Lower lobe of right lung (tissue), 2 donors: Measurements from ENCODE around the gene ANKRD66. TPM values are rescaled to one million over a fixed set of nuclear protein-coding genes. Genes with fewer than 3 reads are reported as not detected.
"Not testable (repeated sequence)": the region's sequence is repeated elsewhere in the genome, so short reads cannot be mapped to it uniquely, and the experiment has no call there.

ENCODE experiments used
- ATAC-seq, 2 donors: fragments of 200-7000 bp; cut with Tn5 transposase; one replicate each; pipeline ENCODE4 v1.9.1; 2020 to 2022; ENCODE audit warnings: mild to moderate bottlenecking in 2 of 2, moderate library complexity in 2 of 2
- DNase-seq: peaks from one replicate; pipeline ENCODE4 v3.0.0-alpha.2; 2020
- H3K27ac ChIP-seq: fragments of 200-600 bp; one replicate; pipeline ENCODE4 v1.8.0; 2022
- H3K27me3 ChIP-seq: fragments of 200-600 bp; one replicate; pipeline ENCODE4 v1.8.0; 2022; ENCODE audit warnings: low read depth
- H3K36me3 ChIP-seq: fragments of 200-600 bp; one replicate; pipeline ENCODE4 v1.8.0; 2022; ENCODE audit warnings: mild to moderate bottlenecking
- H3K4me1 ChIP-seq: fragments of 200-600 bp; one replicate; pipeline ENCODE4 v1.8.0; 2022
- H3K4me3 ChIP-seq: fragments of 200-600 bp; one replicate; pipeline ENCODE4 v1.8.0; 2022; ENCODE audit warnings: mild to moderate bottlenecking
- H3K9me3 ChIP-seq: fragments of 200-600 bp; one replicate; pipeline ENCODE4 v1.8.0; 2022
- CTCF ChIP-seq: fragments of 200-600 bp; IDR thresholded peaks from one replicate; pipeline ENCODE4 v1.8.0; 2022; ENCODE audit warnings: antibody characterized with exemption, mild to moderate bottlenecking
- intact Hi-C: fragments of 100-400 bp; cut with DNase I; formaldehyde crosslinking; loops from one replicate; pipeline ENCODE4 v1.11.0; 2022
- total RNA-seq: library from RNA; stranded (reverse); fragmentation: NEBNext Ultra II Directional; extraction: Animal tissue kit (Norgen Biotek cat#: 25700); gene quantifications from one replicate; pipeline ENCODE4 v1.2.1, GENCODE V29; 2021
- donor health status: DM: no; HTN: yes; CAD: no; lungs with severe emphysema.

ANKRD66 gene
- total RNA-seq, 1 donor from 2014 or later: 4.0 TPM

DNA sequence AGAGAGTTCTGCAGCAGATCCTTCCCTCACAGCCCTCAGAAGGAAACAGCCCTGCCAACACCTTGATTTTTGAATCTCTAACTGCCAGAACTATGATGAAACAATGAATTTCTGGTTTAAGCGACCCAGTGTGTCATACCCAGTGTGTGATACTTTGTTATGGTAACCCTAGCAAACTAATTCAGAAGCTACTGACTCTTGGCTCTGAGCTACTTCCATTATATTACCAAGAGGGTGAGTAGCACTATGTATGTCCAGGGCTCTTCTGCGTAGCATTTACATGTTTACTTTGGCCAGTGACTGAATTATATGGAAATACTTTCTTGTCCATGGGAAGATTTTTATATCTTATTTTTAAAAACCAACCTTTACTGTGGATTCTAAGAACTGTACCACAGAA is 16.7 kb downstream of the ANKRD66 start:
- no peak for TF ChIP-seq CTCF
- no peaks in the 10 kb centered on the region for H3K36me3 ChIP-seq
- intact Hi-C loops: no loop called here
- no peaks in the 10 kb centered on the region for H3K27me3 ChIP-seq
- no peak overlapping the region for H3K27ac ChIP-seq
- no peaks in the 10 kb centered on the region for H3K9me3 ChIP-seq
- ATAC-seq (no peak), DNase-seq (no peak)
- H3K4me1 ChIP-seq: no peaks in the 10 kb centered on the region
- no peak overlapping the region for H3K4me3 ChIP-seq

DNA sequence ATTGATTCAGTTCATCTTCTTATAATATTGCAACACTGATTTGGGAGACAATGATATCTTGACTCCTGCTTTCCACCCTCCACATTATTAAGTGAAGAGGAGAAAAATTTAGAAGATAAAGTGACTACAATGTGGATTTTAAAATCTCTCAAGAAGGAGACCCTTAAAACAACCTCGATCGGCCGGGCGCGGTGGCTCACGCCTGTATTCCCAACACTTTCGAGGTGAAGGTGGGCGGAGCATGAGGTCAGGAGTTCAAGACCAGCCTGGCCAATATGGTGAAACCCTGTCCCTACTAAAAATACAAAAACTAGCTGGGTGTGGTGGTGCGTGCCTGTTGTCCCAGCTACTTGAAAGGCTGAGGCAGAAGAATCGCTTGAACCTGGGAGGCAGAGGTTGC is 17.5 kb downstream of the ANKRD66 start:
- H3K4me1 ChIP-seq, ATAC-seq, H3K27me3 ChIP-seq, H3K4me3 ChIP-seq, H3K36me3 ChIP-seq, intact Hi-C loops, DNase-seq, H3K27ac ChIP-seq, H3K9me3 ChIP-seq: not testable (repeated sequence)

DNA sequence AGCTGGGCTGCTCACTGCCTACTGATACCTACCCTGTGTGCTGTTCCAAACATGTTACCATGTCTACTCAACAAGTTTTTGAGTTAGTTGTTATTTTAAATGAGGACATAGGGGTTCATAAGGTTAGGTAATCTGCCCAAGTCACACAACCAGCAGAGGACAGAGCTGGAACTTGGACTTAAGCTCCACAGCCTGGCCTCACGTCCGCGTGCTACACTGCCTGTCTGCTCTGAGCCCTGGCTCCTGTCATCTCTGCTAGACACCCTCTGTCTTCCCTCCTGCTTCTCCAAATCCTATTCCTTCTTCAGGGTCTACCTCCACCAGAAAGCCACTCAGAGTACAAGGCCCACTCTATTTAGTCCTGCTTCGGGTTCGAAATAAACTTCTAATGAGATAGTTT is 18.2 kb downstream of the ANKRD66 start:
- H3K27me3 ChIP-seq: no peaks in the 10 kb centered on the region
- H3K27ac ChIP-seq: no peak overlapping the region
- H3K4me3 ChIP-seq: no peak overlapping the region
- no peak for TF ChIP-seq CTCF
- H3K36me3 ChIP-seq: no peaks in the 10 kb centered on the region
- no peaks in the 10 kb centered on the region for H3K9me3 ChIP-seq
- intact Hi-C loops: no loop called here
- no peaks in the 10 kb centered on the region for H3K4me1 ChIP-seq
- ATAC-seq (no peak), DNase-seq (no peak)

DNA sequence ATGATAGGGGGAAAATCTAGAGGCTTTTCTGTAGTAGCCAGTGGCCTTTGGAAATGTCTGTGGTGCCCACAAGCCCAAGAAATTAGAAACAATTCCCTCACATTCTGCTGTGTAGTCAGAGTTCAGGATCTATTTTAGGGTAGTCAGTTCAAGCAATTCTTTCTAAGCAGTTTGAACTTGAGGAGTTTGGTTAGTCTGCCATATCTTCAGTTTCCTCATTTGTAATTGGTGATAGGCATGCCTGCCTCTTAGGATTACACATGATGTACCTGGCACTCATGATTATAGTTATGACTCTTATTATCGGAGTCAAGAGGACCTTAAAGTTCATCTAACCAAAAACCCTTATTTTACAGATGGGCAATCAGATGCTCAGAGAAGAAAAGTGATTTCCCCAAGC is 25.3 kb downstream of the ANKRD66 start:
- peak overlapping the region; percentile 37 for H3K27ac ChIP-seq
- H3K4me3 ChIP-seq: no peak overlapping the region
- no peaks in the 10 kb centered on the region for H3K9me3 ChIP-seq
- DNase-seq (no peak), ATAC-seq (no peak)
- no peaks in the 10 kb centered on the region for H3K36me3 ChIP-seq
- H3K27me3 ChIP-seq: no peaks in the 10 kb centered on the region
- H3K4me1 ChIP-seq: peaks cover 21% of the 10 kb centered on the region
- no peak for TF ChIP-seq CTCF
- intact Hi-C loops: no loop called here

DNA sequence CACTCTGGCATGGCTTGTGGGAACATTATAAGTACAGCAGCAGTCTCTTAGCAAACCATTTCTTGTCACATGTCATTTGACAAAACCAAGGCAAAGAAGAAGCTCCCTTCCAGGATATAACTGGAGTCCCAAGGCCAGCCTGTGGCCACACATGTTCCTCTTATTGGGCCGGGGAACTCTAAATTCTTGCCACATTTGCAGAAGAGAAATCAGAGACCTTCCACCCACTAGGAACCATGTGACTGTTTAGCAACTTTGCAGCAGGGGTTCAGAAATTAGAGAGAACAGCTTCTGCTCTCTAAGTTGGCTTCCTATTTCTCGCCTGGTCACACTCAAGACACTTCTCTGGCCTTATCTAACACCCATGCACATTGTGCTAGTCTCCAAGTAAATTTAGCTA is 26.0 kb downstream of the ANKRD66 start:
- H3K4me1 ChIP-seq: peaks cover 21% of the 10 kb centered on the region
- no peaks in the 10 kb centered on the region for H3K36me3 ChIP-seq
- H3K27me3 ChIP-seq: no peaks in the 10 kb centered on the region
- TF ChIP-seq CTCF: no peak
- ATAC-seq (peak; percentile 66 to 87), DNase-seq (peak; percentile 72)
- no peaks in the 10 kb centered on the region for H3K9me3 ChIP-seq
- peak overlapping the region; percentile 37 for H3K27ac ChIP-seq
- intact Hi-C loops: no loop called here
- H3K4me3 ChIP-seq: no peak overlapping the region

DNA sequence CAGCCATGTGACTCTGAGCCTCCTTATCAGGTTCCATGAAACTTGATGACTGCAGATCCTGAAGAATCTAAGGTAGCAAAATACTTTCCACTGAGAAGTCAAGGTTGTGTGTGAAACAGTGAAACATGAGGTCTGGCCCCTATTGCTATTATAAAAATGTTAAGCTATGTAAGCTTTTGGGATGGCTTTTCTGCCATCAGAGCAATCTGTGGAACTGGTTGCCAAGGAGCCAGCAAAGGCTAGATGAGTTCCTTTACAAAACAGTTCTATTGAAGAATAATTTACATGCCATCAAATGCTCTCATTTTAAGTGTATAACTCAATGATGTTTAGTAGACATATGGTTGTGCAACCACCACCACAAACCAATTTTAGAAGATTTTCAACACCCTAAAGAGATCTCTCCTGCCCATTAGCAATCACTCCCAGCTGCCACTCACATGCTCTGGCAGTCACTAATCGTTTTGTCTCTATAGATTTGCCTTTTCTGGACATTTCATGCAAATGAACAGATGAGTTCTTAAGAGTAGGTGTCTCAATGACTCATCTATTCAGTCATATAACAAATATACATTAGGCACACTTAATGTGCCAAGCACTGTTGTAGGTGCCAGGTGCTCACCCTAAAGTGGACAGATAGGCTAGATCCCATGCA is 26.6 kb downstream of the ANKRD66 start:
- intact Hi-C loops: no loop called here
- Histone ChIP-seq H3K4me3 (no peak overlapping the region), H3K27me3 (no peaks in the 10 kb centered on the region), H3K4me1 (peaks cover 21% of the 10 kb centered on the region), H3K36me3 (no peaks in the 10 kb centered on the region), H3K27ac (no peak overlapping the region), H3K9me3 (no peaks in the 10 kb centered on the region)
- no peak for DNase-seq
- ATAC-seq: no peak
- TF ChIP-seq CTCF: no peak

GRCh38 chr6:46774736-46775135 is 28.0 kb downstream of the ANKRD66 start:
- H3K27me3 ChIP-seq, DNase-seq, H3K27ac ChIP-seq, ATAC-seq, H3K36me3 ChIP-seq, intact Hi-C loops, H3K4me3 ChIP-seq, H3K9me3 ChIP-seq: not testable (repeated sequence)
- peaks cover 21% of the 10 kb centered on the region for H3K4me1 ChIP-seq
